Measurements from ENCODE around the gene CNTN4. TPM values are rescaled to one million over a fixed set of nuclear protein-coding genes. Genes with fewer than 3 reads are reported as not detected.

The CNTN4 gene
- total and polyA plus RNA-seq, 2 of the 8 experiments (the other 6 are each of a cell fraction or from before 2014, with no cell fraction given) = 0.41 to 2.2 TPM

GRCh38 chr3:2701471-2701870 lies 602.8 kb downstream of the CNTN4 start (continued):
- no peak for TF ChIP-seq CHD7 (IDR thresholded peaks at IDR 0.05; ENCODE audit: insufficient replicate concordance, low read length)
- TF ChIP-seq TBP (IDR thresholded peaks at IDR 0.05; ENCODE audit: low read depth, low read length) = no peak
- TF ChIP-seq BRCA1 (IDR thresholded peaks at IDR 0.05; ENCODE audit: low read depth, low read length) = no peak
- no peak for TF ChIP-seq POLR2AphosphoS5 (IDR thresholded peaks at IDR 0.05; ENCODE audit: low read depth, low read length)
